NCI-H1048 (cell line): ENCODE measurements around the gene MRPL37.

Experiments used
- DNase-seq: peaks from one replicate; lab custom pipeline; 2025; lab: John Stamatoyannopoulos, UW

Gene MRPL37

DNA sequence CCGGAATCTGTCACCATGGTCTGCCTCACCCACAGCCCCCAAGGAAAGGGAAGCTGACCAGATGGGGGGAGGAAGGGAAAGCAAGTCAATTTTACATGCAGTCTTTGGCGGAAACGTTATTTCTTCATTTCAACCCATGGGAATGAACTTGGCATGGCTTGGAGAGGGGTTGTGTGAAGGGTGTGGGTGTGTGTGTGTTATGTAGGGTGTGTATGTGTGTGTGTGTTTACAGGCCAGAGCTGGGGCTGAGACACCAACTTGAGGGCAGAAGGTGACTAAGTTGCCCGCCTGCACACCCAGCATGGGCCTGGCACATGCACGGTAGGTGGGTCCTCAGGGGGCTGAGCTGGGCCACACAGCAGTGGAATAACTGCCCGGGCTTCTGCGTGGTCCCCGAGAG, 65.2 kb downstream of the MRPL37 start:
- DNase-seq = no peak

- DNase-seq = no peak
These were observed 65.7 kb downstream of the MRPL37 start for GRCh38 chr1:54265659-54266058.

GRCh38 chr1:54266195-54266594, 66.2 kb downstream of the MRPL37 start:
- no peak for DNase-seq

DNA sequence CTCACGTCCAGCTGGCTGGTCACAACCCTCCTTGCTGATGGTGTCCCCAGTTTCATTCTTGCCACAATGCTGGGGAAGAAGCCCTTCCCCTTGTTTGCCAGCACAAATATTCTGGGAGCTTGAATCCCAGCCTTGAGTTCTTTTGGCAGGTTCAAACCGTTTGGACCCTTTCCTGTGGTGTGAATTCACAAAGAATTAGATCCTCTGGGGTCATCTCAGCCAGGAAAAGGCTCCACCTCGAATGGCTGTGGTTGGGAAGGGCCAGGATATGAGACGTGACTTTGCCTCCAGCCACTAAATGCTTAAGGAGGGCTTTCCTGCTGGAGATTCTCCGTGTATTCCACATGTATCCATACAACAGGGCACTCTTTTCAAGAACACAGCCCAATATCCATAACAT, 66.9 kb downstream of the MRPL37 start:
- DNase-seq = no peak
